ENCODE measurements around the gene GFM1. TPM values are rescaled to one million over a fixed set of nuclear protein-coding genes. Genes with fewer than 3 reads are reported as not detected.
"Not testable (repeated sequence)": the region's sequence is repeated elsewhere in the genome, so short reads cannot be mapped to it uniquely, and the experiment has no call there.

Gene GFM1
- total RNA-seq, 1 donor, result 52.5 TPM

- no peak overlapping the region for H3K4me3 ChIP-seq (ENCODE audit: insufficient read depth, low read length)
- H3K27ac ChIP-seq (ENCODE audit: low read depth, low read length), result peak overlapping the region; percentile 94
- peaks cover 7% of the 10 kb centered on the region for H3K79me2 ChIP-seq (ENCODE audit: insufficient read depth, low read length)
- TF ChIP-seq, protein P1, sequence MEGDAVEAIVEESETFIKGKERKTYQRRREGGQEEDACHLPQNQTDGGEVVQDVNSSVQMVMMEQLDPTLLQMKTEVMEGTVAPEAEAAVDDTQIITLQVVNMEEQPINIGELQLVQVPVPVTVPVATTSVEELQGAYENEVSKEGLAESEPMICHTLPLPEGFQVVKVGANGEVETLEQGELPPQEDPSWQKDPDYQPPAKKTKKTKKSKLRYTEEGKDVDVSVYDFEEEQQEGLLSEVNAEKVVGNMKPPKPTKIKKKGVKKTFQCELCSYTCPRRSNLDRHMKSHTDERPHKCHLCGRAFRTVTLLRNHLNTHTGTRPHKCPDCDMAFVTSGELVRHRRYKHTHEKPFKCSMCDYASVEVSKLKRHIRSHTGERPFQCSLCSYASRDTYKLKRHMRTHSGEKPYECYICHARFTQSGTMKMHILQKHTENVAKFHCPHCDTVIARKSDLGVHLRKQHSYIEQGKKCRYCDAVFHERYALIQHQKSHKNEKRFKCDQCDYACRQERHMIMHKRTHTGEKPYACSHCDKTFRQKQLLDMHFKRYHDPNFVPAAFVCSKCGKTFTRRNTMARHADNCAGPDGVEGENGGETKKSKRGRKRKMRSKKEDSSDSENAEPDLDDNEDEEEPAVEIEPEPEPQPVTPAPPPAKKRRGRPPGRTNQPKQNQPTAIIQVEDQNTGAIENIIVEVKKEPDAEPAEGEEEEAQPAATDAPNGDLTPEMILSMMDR (IDR thresholded peaks at IDR 0.05; ENCODE audit: extremely low read depth, low read depth, low read length), result no peak
- peaks cover 4% of the 10 kb centered on the region for H3K36me3 ChIP-seq (ENCODE audit: insufficient read depth, low read length)
- no peaks in the 10 kb centered on the region for H3K27me3 ChIP-seq (ENCODE audit: insufficient read depth, low read length)
- peaks cover 29% of the 10 kb centered on the region for H3K4me1 ChIP-seq (ENCODE audit: insufficient read depth, low read length)
- DNase-seq (ENCODE audit: insufficient read length, low spot score, missing footprints), result peak; percentile 6
- H3K4me2 ChIP-seq (ENCODE audit: insufficient read depth, low read length), result peak overlapping the region; percentile 61
- H3K9me3 ChIP-seq (ENCODE audit: low read depth, low read length), result no peaks in the 10 kb centered on the region
- no peak overlapping the region for H2AFZ ChIP-seq (ENCODE audit: low read length)
- H4K20me1 ChIP-seq (ENCODE audit: insufficient read depth, low read length), result no peaks in the 10 kb centered on the region
Observed at GRCh38 chr3:158683230-158683962, 39.1 kb downstream of the GFM1 start.

GRCh38 chr3:158685159-158685558, 40.8 kb downstream of the GFM1 start:
- no peak overlapping the region for H2AFZ ChIP-seq (ENCODE audit: low read length)

GRCh38 chr3:158693866-158694456, 49.6 kb downstream of the GFM1 start:
- not testable (repeated sequence) for H3K27ac ChIP-seq (ENCODE audit: low read depth, low read length); H4K20me1 ChIP-seq (ENCODE audit: insufficient read depth, low read length); H3K79me2 ChIP-seq (ENCODE audit: insufficient read depth, low read length); DNase-seq (ENCODE audit: insufficient read length, low spot score, missing footprints); H2AFZ ChIP-seq (ENCODE audit: low read length); H3K4me1 ChIP-seq (ENCODE audit: insufficient read depth, low read length); H3K4me3 ChIP-seq (ENCODE audit: insufficient read depth, low read length); H3K27me3 ChIP-seq (ENCODE audit: insufficient read depth, low read length); H3K9me3 ChIP-seq (ENCODE audit: low read depth, low read length); H3K4me2 ChIP-seq (ENCODE audit: insufficient read depth, low read length)
- peaks cover 20% of the 10 kb centered on the region for H3K36me3 ChIP-seq (ENCODE audit: insufficient read depth, low read length)

More at GRCh38 chr3:158685159-158685558, 40.8 kb downstream of the GFM1 start:
- no peak for DNase-seq (ENCODE audit: insufficient read length, low spot score, missing footprints)
- Histone ChIP-seq H3K9me3 (ENCODE audit: low read depth, low read length) (no peaks in the 10 kb centered on the region), H3K27ac (ENCODE audit: low read depth, low read length) (peak overlapping the region; percentile 94), H3K27me3 (ENCODE audit: insufficient read depth, low read length) (no peaks in the 10 kb centered on the region), H4K20me1 (ENCODE audit: insufficient read depth, low read length) (no peaks in the 10 kb centered on the region), H3K4me3 (ENCODE audit: insufficient read depth, low read length) (no peak overlapping the region), H3K36me3 (ENCODE audit: insufficient read depth, low read length) (peaks cover 4% of the 10 kb centered on the region), H3K79me2 (ENCODE audit: insufficient read depth, low read length) (peaks cover 7% of the 10 kb centered on the region), H3K4me2 (ENCODE audit: insufficient read depth, low read length) (no peak overlapping the region), H3K4me1 (ENCODE audit: insufficient read depth, low read length) (peaks cover 29% of the 10 kb centered on the region)
- TF ChIP-seq, protein P1 (IDR thresholded peaks at IDR 0.05; ENCODE audit: extremely low read depth, low read depth, low read length), result no peak

- Histone ChIP-seq H3K4me3 (ENCODE audit: insufficient read depth, low read length) (no peak overlapping the region), H3K4me2 (ENCODE audit: insufficient read depth, low read length) (no peak overlapping the region)
- TF ChIP-seq, protein P1 (IDR thresholded peaks at IDR 0.05; ENCODE audit: extremely low read depth, low read depth, low read length), result no peak
Observed at GRCh38 chr3:158696618-158697017, 52.3 kb downstream of the GFM1 start.

More at GRCh38 chr3:158696618-158697017, 52.3 kb downstream of the GFM1 start:
- DNase-seq (ENCODE audit: insufficient read length, low spot score, missing footprints), result no peak
- Histone ChIP-seq H4K20me1 (ENCODE audit: insufficient read depth, low read length) (no peaks in the 10 kb centered on the region), H2AFZ (ENCODE audit: low read length) (peak overlapping the region; percentile 25), H3K79me2 (ENCODE audit: insufficient read depth, low read length) (peaks cover 4% of the 10 kb centered on the region), H3K27ac (ENCODE audit: low read depth, low read length) (no peak overlapping the region), H3K27me3 (ENCODE audit: insufficient read depth, low read length) (no peaks in the 10 kb centered on the region), H3K9me3 (ENCODE audit: low read depth, low read length) (no peaks in the 10 kb centered on the region), H3K36me3 (ENCODE audit: insufficient read depth, low read length) (peaks cover 24% of the 10 kb centered on the region), H3K4me1 (ENCODE audit: insufficient read depth, low read length) (peaks cover 20% of the 10 kb centered on the region)

Measured in osteoblast (primary cell).